HepG2 (cell line): ENCODE data around the gene GPR173. TPM values are rescaled to one million over a fixed set of nuclear protein-coding genes. Genes with fewer than 3 reads are reported as not detected.

Experiments
- AFF4 ChIP-seq: sonication (generic); formaldehyde crosslinking; IDR thresholded peaks from 2 replicates; pipeline ENCODE4 v1.4.0; 2020; ENCODE audit warnings: missing genetic modification reagents
- CAMTA2 ChIP-seq: sonication (generic); formaldehyde crosslinking; IDR thresholded peaks from 2 replicates; pipeline ENCODE4 v1.4.0; 2020; ENCODE audit warnings: mild to moderate bottlenecking, missing genetic modification reagents, borderline replicate concordance
- DZIP1 ChIP-seq: sonication (generic); formaldehyde crosslinking; IDR thresholded peaks from 2 replicates; pipeline ENCODE4 v1.5.0; 2020; ENCODE audit warnings: mild to moderate bottlenecking, missing genetic modification reagents
- HMG20A ChIP-seq: IDR thresholded peaks from 2 replicates; pipeline ENCODE4 v1.6.1; 2016; ENCODE audit warnings: borderline replicate concordance
- MTERF4 ChIP-seq: sonication (generic); formaldehyde crosslinking; IDR thresholded peaks from 2 replicates; pipeline ENCODE4 v1.8.0; 2023; ENCODE audit warnings: mild to moderate bottlenecking, missing genetic modification reagents
- ONECUT2 ChIP-seq: sonication (generic); formaldehyde crosslinking; IDR thresholded peaks from 2 replicates; pipeline ENCODE4 v1.4.0; 2020; ENCODE audit warnings: missing genetic modification reagents
- PCBP1 ChIP-seq: fragments of 200-400 bp; formaldehyde crosslinking; IDR thresholded peaks from 2 replicates; pipeline ENCODE4 v1.6.1; 2017; ENCODE audit warnings: mild to moderate bottlenecking, low read depth, low read length, borderline replicate concordance
- PRMT3 ChIP-seq: sonication (generic); formaldehyde crosslinking; IDR thresholded peaks from 2 replicates; pipeline ENCODE4 v1.8.1; 2022; ENCODE audit warnings: low read depth, mild to moderate bottlenecking, moderate library complexity, missing genetic modification reagents, borderline replicate concordance
- ZNF136 ChIP-seq: sonication (generic); formaldehyde crosslinking; IDR thresholded peaks from 2 replicates; pipeline ENCODE4 v1.8.1; 2022; ENCODE audit warnings: low read depth, mild to moderate bottlenecking, moderate library complexity, missing genetic modification reagents
- ZNF225 ChIP-seq: sonication (generic); formaldehyde crosslinking; IDR thresholded peaks from 2 replicates; pipeline ENCODE4 v1.4.0; 2020; ENCODE audit warnings: mild to moderate bottlenecking, missing genetic modification reagents
- ZNF512B ChIP-seq: sonication (generic); formaldehyde crosslinking; IDR thresholded peaks from 2 replicates; pipeline ENCODE4 v1.5.1; 2020; ENCODE audit warnings: missing genetic modification reagents, mild to moderate bottlenecking, borderline replicate concordance
- ZNF550 ChIP-seq: sonication (generic); formaldehyde crosslinking; IDR thresholded peaks from 2 replicates; pipeline ENCODE4 v1.4.0; 2020; ENCODE audit warnings: mild to moderate bottlenecking, missing genetic modification reagents, borderline replicate concordance
- ZNF639 ChIP-seq: conservative IDR thresholded peaks from 2 replicates; pipeline ENCODE4 v1.6.1; 2018; ENCODE audit warnings: missing genetic modification reagents
- ZNF746 ChIP-seq: sonication (generic); formaldehyde crosslinking; IDR thresholded peaks from 2 replicates; pipeline ENCODE4 v1.8.0; 2022; ENCODE audit warnings: mild to moderate bottlenecking, missing genetic modification reagents
- ZNF75D ChIP-seq: sonication (generic); formaldehyde crosslinking; IDR thresholded peaks from 2 replicates; pipeline ENCODE4 v1.8.1; 2023; ENCODE audit warnings: missing genetic modification reagents, mild to moderate bottlenecking, borderline replicate concordance
- ZSCAN31 ChIP-seq: sonication (generic); formaldehyde crosslinking; IDR thresholded peaks from 2 replicates; pipeline ENCODE4 v1.5.0; 2020; ENCODE audit warnings: low read depth, mild to moderate bottlenecking, missing genetic modification reagents
- polyA plus RNA-seq, 8 experiments: library from polyadenylated mRNA; depleted of rRNA in 3 of 8; stranded (reverse) in 7 of 8; unstranded in 1 of 8; fragments of >200 nt; fragmentation: Illumina TruSeq in 4 of 8; extraction: Trizol in 4 of 8; gene quantifications; 2 replicates each; pipeline versions ENCODE4 v1.2.1 to v1.2.3, GENCODE V29; 2011 to 2016; ENCODE audit warnings: low read depth in 4 of 8, missing spikeins in 1 of 8, mixed read lengths in 1 of 8; ENCODE audit not compliant: insufficient read depth in 1 of 8
- total RNA-seq, 5 experiments: library from RNA; depleted of rRNA; stranded (reverse); fragments of >200 nt; fragmentation: Illumina TruSeq; extraction: Trizol; gene quantifications; 2 replicates each; pipeline ENCODE4 v1.2.3, GENCODE V29; 2016; ENCODE audit warnings: low read depth in 1 of 5

GPR173 gene
- total and polyA plus RNA-seq, 2 of the 13 experiments (the other 11 are each of a cell fraction or from before 2014, with no cell fraction given) = 0.04 TPM; not detected in 1

GRCh38 chrX:53071604-53072417 lies 23.2 kb downstream of the GPR173 start (continued):
- TF ChIP-seq ZNF512B = no peak
- TF ChIP-seq ONECUT2 (CRISPR knock-in tag) = no peak
- TF ChIP-seq HMG20A (CRISPR knock-in tag) = no peak
- no peak for TF ChIP-seq ZSCAN31 (CRISPR knock-in tag)
- TF ChIP-seq MTERF4 (CRISPR knock-in tag) = no peak
- TF ChIP-seq ZNF136 (CRISPR knock-in tag) = no peak; the same call in 1 of the 2 replicates
- TF ChIP-seq ZNF225 (CRISPR knock-in tag) = no peak
- no peak for TF ChIP-seq ZNF639 (CRISPR knock-in tag)
- no peak for TF ChIP-seq ZNF746 (CRISPR knock-in tag)
- no peak for TF ChIP-seq ZNF75D (CRISPR knock-in tag)
- TF ChIP-seq PCBP1 = no peak
- no peak for TF ChIP-seq CAMTA2
- no peak for TF ChIP-seq PRMT3 (CRISPR knock-in tag)
- TF ChIP-seq ZNF550 (CRISPR knock-in tag) = no peak
- no peak for TF ChIP-seq AFF4 (CRISPR knock-in tag)
- no peak for TF ChIP-seq DZIP1 (CRISPR knock-in tag)
